Skeletal muscle satellite cell (primary cell): ENCODE data around the gene GON4L.

Experiments used
- H3K27me3 ChIP-seq: 2 replicates; pipeline ENCODE4 v1.7.0; 2013; ENCODE audit warnings: low read length; ENCODE audit not compliant: control insufficient read depth, insufficient read depth
- H3K36me3 ChIP-seq: 2 replicates; pipeline ENCODE4 v1.7.0; 2013; ENCODE audit warnings: mild to moderate bottlenecking, control low read depth, low read length; ENCODE audit not compliant: insufficient read depth
- H3K4me1 ChIP-seq: 2 replicates; pipeline ENCODE4 v1.7.0; 2013; ENCODE audit warnings: low read length; ENCODE audit not compliant: control insufficient read depth, insufficient read depth
- H3K4me2 ChIP-seq: 2 replicates; pipeline ENCODE4 v1.7.0; 2013; ENCODE audit warnings: mild to moderate bottlenecking, low read length
- H3K4me3 ChIP-seq: 2 replicates; pipeline ENCODE4 v1.7.0; 2013; ENCODE audit warnings: low read length
- H3K9ac ChIP-seq: 2 replicates; pipeline ENCODE4 v1.7.0; 2013; ENCODE audit warnings: mild to moderate bottlenecking, low read depth, low read length, moderate library complexity
- H3K9me3 ChIP-seq: replicated peaks from 2 replicates; pipeline ENCODE4 v1.7.0; 2013; ENCODE audit warnings: mild to moderate bottlenecking, control low read depth, low read length

Gene GON4L

DNA sequence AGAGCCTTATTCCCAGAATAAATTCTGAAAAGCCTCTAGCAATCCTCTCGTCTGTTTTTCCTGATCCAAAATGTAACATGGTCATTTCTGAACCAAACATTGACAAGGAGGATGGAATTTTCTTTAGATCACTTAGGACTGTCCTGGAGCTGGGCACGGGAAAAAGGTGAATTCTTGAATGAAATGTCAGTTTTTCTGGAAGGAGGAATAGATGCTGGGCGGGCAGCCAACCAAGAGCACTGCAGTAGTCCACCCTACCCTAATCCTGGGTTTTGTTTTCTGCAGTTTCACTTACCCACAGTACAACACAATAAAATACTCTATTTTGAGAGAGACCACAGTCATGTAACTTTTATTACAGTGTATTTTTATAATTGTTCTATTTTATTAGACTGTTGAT lies 33.2 kb upstream of the GON4L start:
- H3K4me2 ChIP-seq, result no peak overlapping the region
- H3K9ac ChIP-seq, result no peak overlapping the region
- no peaks in the 10 kb centered on the region for H3K9me3 ChIP-seq
- no peaks in the 10 kb centered on the region for H3K36me3 ChIP-seq
- H3K4me3 ChIP-seq, result no peak overlapping the region
- H3K27me3 ChIP-seq, result no peaks in the 10 kb centered on the region
- H3K4me1 ChIP-seq, result peaks cover 43% of the 10 kb centered on the region

DNA sequence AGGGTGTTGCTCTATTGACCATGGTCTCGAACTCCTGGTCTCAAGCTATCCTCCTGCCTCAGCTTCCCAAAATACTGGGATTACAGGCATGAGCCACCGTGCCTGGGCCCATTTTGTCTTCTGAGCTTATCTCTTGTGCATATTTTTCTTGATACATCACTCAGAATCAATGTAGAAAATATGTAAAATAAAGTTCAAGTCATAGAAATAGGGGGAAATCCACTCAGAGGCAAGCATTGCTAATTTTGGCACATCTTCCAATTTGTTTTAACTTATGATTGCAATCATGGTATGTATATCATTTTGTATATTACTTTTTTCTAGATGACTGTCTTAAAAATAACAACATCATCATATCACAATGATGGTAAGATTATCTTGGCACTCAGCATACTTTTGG lies 32.6 kb upstream of the GON4L start:
- peaks cover 50% of the 10 kb centered on the region for H3K4me1 ChIP-seq
- no peaks in the 10 kb centered on the region for H3K27me3 ChIP-seq
- no peak overlapping the region for H3K4me2 ChIP-seq
- H3K9ac ChIP-seq, result no peak overlapping the region
- H3K9me3 ChIP-seq, result no peaks in the 10 kb centered on the region
- H3K4me3 ChIP-seq, result no peak overlapping the region
- no peaks in the 10 kb centered on the region for H3K36me3 ChIP-seq

DNA sequence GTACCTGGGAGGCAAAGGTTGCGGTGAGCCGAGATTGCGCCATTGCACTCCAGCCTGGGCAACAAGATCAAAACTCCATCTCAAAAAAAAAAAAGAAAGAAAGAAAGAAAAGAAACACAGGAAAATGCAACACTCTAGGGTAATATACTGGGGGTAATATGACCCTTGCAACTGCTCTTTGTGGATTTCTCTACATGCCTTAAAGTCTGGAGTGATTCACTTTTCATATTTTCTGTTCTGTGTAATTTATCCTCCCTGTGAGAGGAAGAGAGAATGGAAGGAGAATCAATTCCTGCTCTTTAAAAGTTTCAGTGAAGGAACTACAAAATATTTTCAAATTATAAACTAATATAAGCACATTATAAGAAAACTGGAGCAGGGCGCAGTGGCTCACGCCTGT lies 31.5 kb upstream of the GON4L start:
- H3K4me1 ChIP-seq, result peaks cover 53% of the 10 kb centered on the region
- H3K4me3 ChIP-seq, result no peak overlapping the region
- no peaks in the 10 kb centered on the region for H3K27me3 ChIP-seq
- H3K9me3 ChIP-seq, result no peaks in the 10 kb centered on the region
- H3K36me3 ChIP-seq, result no peaks in the 10 kb centered on the region
- no peak overlapping the region for H3K9ac ChIP-seq
- no peak overlapping the region for H3K4me2 ChIP-seq

GRCh38 chr1:155884982-155885381 lies 28.0 kb upstream of the GON4L start:
- Histone ChIP-seq H3K4me1 (peaks cover 38% of the 10 kb centered on the region), H3K9me3 (no peaks in the 10 kb centered on the region), H3K4me3 (no peak overlapping the region), H3K4me2 (no peak overlapping the region), H3K27me3 (no peaks in the 10 kb centered on the region), H3K9ac (no peak overlapping the region), H3K36me3 (peaks cover 12% of the 10 kb centered on the region)

GRCh38 chr1:155884031-155884960 lies 27.3 kb upstream of the GON4L start:
- Histone ChIP-seq H3K9ac (no peak overlapping the region), H3K4me3 (no peak overlapping the region), H3K27me3 (no peaks in the 10 kb centered on the region), H3K4me1 (peaks cover 31% of the 10 kb centered on the region), H3K9me3 (no peaks in the 10 kb centered on the region), H3K36me3 (peaks cover 12% of the 10 kb centered on the region), H3K4me2 (no peak overlapping the region)

GRCh38 chr1:155882766-155883165 lies 25.8 kb upstream of the GON4L start:
- H3K27me3 ChIP-seq, result no peaks in the 10 kb centered on the region
- H3K9ac ChIP-seq, result no peak overlapping the region
- H3K36me3 ChIP-seq, result peaks cover 12% of the 10 kb centered on the region

DNA sequence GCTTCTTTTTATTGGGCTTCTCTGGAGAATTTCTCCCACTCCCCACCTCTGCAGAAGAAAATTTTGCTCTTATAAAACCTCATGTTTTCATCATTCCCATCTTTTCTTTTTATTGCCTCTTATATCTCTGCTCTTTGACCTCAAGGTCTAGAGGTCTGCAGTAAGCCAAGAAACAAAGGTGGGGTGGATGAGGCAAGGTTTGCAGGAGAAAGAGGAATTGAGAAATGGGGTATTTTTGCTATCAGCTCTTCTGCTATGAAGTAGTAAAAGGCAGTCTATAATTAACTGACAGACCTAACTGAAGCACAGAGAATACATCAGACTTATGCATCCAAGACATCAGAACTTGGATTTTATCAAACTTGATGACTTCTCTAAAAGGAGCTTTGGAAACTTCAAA lies 25.2 kb upstream of the GON4L start:
- Histone ChIP-seq H3K4me1 (peaks cover 19% of the 10 kb centered on the region), H3K9me3 (no peaks in the 10 kb centered on the region), H3K27me3 (no peaks in the 10 kb centered on the region), H3K36me3 (peaks cover 12% of the 10 kb centered on the region), H3K4me3 (no peak overlapping the region), H3K9ac (no peak overlapping the region), H3K4me2 (no peak overlapping the region)

More at GRCh38 chr1:155882766-155883165, 25.8 kb upstream of the GON4L start:
- no peak overlapping the region for H3K4me3 ChIP-seq
- H3K4me2 ChIP-seq, result no peak overlapping the region
- H3K4me1 ChIP-seq, result peaks cover 19% of the 10 kb centered on the region
- no peaks in the 10 kb centered on the region for H3K9me3 ChIP-seq

DNA sequence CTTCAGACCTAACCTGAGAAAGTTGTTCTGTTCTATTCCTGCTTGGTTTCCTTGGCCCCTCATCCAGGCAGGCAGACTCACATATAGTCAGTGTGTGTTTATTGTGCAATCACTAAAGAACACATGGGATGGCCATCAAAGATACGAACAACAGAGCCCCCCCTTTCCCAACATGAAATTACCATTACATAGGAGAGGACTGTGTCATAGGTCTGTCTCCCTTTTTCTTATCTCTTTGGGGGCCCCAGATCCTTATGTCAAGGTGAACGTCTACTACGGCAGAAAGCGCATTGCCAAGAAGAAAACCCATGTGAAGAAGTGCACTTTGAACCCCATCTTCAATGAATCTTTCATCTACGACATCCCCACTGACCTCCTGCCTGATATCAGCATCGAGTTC lies 23.9 kb upstream of the GON4L start:
- peaks cover 12% of the 10 kb centered on the region for H3K36me3 ChIP-seq
- no peaks in the 10 kb centered on the region for H3K9me3 ChIP-seq
- H3K4me3 ChIP-seq, result no peak overlapping the region
- no peak overlapping the region for H3K4me2 ChIP-seq
- H3K9ac ChIP-seq, result no peak overlapping the region
- peaks cover 19% of the 10 kb centered on the region for H3K4me1 ChIP-seq
- no peaks in the 10 kb centered on the region for H3K27me3 ChIP-seq

DNA sequence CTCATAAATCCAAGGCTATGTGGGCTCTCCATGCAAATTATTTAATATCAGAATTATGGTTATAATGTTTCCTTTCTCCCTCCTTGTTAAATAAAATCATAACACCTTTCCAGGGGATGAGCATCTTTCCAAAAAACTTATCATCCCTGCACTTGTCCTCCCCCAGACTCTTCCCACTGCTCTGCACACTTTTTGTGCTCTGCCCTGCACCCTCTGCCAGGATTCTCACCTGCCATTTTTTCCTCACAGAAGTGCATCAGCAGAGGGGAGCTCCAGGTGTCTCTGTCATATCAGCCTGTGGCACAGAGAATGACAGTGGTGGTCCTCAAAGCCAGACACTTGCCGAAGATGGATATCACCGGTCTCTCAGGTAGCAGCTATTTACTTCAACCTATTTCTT lies 23.2 kb upstream of the GON4L start:
- Histone ChIP-seq H3K9me3 (no peaks in the 10 kb centered on the region), H3K4me1 (peaks cover 19% of the 10 kb centered on the region), H3K4me3 (no peak overlapping the region), H3K9ac (no peak overlapping the region), H3K4me2 (no peak overlapping the region), H3K36me3 (peaks cover 12% of the 10 kb centered on the region), H3K27me3 (no peaks in the 10 kb centered on the region)

- H3K4me3 ChIP-seq, result no peak overlapping the region
- H3K9me3 ChIP-seq, result no peaks in the 10 kb centered on the region
- H3K4me1 ChIP-seq, result peaks cover 7% of the 10 kb centered on the region
- H3K4me2 ChIP-seq, result no peak overlapping the region
- no peaks in the 10 kb centered on the region for H3K27me3 ChIP-seq
- H3K36me3 ChIP-seq, result peaks cover 12% of the 10 kb centered on the region
- no peak overlapping the region for H3K9ac ChIP-seq
Observed at GRCh38 chr1:155877945-155878344, 20.9 kb upstream of the GON4L start.

DNA sequence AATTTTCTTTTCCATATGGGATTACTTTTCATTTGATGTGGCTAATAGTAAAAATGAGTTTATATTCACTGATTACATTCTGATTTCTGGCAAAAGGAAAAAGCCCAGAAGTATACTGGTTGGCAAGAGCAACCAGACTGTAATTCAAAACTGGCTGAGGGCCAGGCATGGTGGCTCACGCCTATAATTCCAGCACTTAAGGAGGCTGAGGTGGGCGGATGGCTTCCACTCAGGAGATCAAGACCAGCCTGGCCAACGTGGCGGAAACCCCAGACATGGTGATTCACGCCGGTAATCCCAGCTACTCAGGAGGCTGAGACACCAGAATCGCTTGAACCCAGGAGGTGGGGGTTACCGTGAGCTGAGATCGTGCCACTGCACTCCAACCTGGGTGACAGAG lies 16.8 kb upstream of the GON4L start:
- Histone ChIP-seq H3K9ac (no peak overlapping the region), H3K4me1 (peaks cover 7% of the 10 kb centered on the region), H3K4me3 (no peak overlapping the region), H3K9me3 (no peaks in the 10 kb centered on the region), H3K36me3 (peaks cover 11% of the 10 kb centered on the region), H3K27me3 (no peaks in the 10 kb centered on the region), H3K4me2 (no peak overlapping the region)

DNA sequence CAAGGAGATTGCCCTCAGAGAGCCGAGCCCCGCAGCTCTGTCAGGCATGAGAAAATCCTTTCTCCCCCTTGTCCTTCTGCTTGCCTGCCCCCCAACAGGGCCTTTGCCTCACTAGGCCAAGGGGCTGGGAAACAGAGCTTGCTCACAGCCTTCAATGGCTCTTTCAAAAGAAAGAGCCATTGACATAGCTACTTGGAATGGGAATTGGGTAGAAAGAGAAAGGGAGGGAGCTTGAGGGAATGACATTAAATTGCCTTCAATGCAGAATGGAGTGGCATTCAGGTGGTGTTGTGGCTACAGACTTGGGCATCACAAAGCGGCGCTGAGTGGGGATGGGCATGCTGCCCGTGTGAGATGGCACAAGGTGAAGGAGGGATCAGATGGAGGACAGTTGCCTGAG lies 15.5 kb upstream of the GON4L start:
- Histone ChIP-seq H3K36me3 (peaks cover 11% of the 10 kb centered on the region), H3K9ac (no peak overlapping the region), H3K4me1 (peaks cover 7% of the 10 kb centered on the region), H3K4me2 (no peak overlapping the region), H3K4me3 (no peak overlapping the region), H3K27me3 (no peaks in the 10 kb centered on the region), H3K9me3 (no peaks in the 10 kb centered on the region)
